Cerebellar cortex (tissue), 1 donor: Measurements from ENCODE around the gene MTO1.
"Not testable (repeated sequence)": the region's sequence is repeated elsewhere in the genome, so short reads cannot be mapped to it uniquely, and the experiment has no call there.

ENCODE experiments used
- DNase-seq: peaks from one replicate; pipeline ENCODE4 v3.0.0-alpha.2; 2015; ENCODE audit warnings: low spot score

The MTO1 gene

DNA sequence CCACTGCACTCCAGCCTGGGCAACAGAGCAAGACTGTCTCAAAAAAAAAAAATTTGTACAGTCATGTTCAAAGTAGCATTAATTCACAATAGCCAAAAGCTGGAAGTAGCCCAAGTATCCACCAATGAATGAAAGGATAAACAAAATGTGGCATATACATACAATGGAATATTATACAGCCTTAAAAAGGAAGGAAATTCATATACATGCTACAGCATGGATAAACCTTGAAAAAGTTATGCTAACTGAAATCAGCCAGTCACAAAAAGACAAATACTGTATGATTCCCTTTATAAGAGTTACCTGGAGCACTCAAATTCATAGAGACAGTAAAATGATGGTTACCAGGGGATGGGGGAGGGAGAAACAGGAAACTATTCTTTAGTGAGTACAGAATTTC, 43.6 kb downstream of the MTO1 start:
- no peak for DNase-seq

DNA sequence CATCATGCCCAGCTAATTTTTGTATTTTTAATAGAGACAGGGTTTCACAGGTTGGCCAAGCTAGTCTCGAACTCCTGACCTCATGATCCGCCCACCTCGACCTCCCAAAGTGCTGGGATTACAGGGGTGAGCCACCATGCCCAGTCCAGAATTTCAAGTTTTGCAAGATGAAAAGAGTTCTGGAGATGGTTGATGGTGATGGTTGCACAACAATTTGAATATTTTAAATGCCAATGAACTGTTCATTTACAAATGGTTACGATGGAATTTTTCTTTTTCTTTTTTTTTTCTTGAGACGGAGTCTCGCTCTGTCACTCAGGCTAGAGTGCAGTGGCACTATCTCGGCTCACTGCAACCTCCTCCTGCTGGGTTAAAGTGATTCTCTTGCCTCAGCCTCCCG, 44.2 kb downstream of the MTO1 start:
- DNase-seq = not testable (repeated sequence)

- no peak for DNase-seq
Observed at GRCh38 chr6:73506246-73506645, 44.7 kb downstream of the MTO1 start.

DNA sequence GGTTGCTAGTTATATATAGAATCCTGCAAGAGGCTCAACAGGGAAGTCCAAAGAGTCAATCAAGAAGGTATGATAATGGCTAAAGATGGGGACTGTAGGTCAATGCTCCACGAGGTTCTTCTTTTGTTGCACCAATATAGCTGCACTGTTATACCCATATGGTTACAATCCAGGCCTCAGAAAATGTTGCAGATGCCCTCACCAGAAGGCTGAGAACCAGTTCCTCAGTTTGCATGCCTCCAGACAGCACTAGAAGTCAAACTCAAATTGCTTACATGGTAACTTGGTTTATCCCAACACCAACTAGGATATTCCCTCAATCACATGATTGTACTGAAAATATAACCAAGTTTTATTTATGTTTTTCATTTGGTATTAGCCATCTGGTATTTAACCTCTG, 47.2 kb downstream of the MTO1 start:
- DNase-seq = no peak

GRCh38 chr6:73509851-73510250, 48.3 kb downstream of the MTO1 start:
- DNase-seq = no peak

DNA sequence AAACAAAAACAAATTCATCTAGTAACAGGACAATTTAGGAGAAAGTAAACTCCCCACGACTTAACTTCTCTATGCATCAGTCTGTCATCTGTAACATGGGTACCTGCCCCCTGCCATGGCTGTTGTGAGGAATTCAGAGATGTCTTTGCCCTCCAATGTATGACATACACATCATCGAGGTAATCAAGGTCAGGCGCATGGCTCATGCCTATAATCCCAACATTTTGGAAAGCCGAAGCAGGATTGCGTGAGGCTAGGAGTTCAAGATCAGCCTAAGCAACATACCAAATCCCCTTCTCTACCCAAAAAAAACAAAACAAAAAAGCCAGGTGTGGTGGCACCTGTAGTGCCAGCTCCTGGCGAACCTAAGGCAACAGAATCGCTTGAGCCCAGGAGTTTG, 50.3 kb downstream of the MTO1 start:
- no peak for DNase-seq

- DNase-seq = no peak
Observed at GRCh38 chr6:73513496-73513854, 51.9 kb downstream of the MTO1 start.

GRCh38 chr6:73514746-73515110, 53.2 kb downstream of the MTO1 start:
- no peak for DNase-seq

DNA sequence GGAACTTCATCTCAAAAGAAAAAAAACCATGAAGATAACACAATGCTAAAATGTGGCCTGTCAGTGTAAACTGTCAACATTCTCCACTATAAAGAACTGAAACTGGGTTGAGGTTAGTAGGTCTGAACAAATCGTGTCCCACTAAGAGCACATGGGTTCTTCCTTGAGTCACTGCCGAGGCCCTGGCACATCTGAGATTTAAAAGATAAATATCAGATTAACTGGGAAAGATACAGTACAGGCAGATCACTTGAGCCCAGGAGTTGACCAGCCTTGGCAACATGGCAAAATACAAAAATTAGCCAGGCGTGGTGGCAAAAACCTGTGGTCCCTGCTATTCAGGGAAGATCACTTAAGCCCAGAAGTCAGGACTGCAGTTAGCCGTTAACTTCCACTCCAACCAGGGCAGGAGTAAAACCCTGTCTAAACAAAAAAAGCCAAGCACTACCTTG, 53.7 kb downstream of the MTO1 start:
- DNase-seq = no peak

- peak; percentile 58 for DNase-seq
Observed at GRCh38 chr6:73516514-73517489, 55.3 kb downstream of the MTO1 start.

DNA sequence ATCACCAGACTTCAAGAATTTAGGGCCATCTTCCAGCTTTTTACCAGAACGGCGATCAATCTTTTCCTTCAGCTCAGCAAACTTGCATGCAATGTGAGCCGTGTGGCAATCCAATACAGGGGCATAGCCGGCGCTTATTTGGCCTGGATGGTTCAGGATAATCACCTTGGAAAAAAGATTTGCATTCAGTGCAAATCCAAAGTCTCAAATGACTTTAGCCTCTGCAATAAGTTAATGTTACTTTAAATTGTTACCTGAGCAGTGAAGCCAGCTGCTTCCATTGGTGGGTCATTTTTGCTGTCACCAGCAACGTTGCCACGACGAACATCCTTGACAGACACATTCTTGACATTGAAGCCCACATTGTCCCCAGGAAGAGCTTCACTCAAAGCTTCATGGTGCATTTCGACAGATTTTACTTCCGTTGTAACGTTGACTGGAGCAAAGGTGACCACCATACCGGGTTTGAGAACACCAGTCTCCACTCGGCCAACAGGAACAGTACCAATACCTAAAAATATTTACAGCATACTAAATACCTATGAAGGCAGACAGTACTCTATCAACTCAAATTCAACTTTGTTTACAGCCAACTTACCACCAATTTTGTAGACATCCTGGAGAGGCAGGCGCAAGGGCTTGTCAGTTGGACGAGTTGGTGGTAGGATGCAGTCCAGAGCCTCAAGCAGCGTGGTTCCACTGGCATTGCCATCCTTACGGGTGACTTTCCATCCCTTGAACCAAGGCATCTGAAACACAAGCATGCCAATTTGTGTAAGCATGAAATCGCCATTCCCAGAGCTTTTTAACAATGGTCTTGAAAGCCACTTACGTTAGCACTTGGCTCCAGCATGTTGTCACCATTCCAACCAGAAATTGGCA, 56.8 kb downstream of the MTO1 start:
- DNase-seq = not testable (repeated sequence)

DNA sequence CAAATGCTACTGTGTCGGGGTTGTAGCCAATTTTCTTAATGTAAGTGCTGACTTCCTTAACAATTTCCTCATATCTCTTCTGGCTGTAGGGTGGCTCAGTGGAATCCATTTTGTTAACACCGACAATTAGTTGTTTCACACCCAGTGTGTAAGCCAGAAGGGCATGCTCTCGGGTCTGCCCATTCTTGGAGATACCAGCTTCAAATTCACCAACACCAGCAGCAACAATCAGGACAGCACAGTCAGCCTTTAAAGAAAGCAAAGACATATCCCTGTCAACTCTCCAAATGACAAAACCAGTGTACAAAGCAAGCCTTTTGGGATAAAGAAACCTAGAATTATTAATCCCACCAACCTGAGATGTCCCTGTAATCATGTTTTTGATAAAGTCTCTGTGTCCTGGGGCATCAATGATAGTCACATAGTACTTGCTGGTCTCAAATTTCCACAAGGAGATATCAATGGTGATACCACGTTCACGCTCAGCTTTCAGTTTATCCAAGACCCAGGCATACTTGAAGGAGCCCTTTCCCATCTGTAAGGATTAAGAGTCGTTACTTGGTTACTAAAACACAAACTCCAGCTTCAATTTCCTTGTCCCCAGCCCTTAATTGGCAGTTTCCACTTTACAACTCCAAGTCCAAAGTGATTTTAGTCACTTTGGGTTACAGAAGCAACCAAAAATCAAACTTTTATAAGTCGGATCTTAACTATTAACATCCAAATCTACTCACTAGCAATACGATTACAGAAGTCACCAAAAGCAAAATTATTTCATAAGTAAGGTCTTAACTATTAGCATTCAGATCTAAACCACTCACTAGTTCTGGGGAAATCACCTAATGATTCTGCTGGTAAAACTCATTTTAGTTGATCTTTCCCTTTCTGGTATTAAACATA, 57.7 kb downstream of the MTO1 start:
- DNase-seq = not testable (repeated sequence)

- peak; percentile 60 for DNase-seq
Observed at GRCh38 chr6:73519926-73520687, 58.6 kb downstream of the MTO1 start.

- peak; percentile 99 for DNase-seq
Observed at GRCh38 chr6:73520688-73521350, 59.3 kb downstream of the MTO1 start, which contains the start of gene EEF1A1. Gene EEF1A1, minus strand, starts transcription at chr6:73521032. Its CDS starts 1,006 bp downstream, at chr6:73520026.

GRCh38 chr6:73521351-73521985, 59.9 kb downstream of the MTO1 start:
- DNase-seq = peak; percentile 65

DNA sequence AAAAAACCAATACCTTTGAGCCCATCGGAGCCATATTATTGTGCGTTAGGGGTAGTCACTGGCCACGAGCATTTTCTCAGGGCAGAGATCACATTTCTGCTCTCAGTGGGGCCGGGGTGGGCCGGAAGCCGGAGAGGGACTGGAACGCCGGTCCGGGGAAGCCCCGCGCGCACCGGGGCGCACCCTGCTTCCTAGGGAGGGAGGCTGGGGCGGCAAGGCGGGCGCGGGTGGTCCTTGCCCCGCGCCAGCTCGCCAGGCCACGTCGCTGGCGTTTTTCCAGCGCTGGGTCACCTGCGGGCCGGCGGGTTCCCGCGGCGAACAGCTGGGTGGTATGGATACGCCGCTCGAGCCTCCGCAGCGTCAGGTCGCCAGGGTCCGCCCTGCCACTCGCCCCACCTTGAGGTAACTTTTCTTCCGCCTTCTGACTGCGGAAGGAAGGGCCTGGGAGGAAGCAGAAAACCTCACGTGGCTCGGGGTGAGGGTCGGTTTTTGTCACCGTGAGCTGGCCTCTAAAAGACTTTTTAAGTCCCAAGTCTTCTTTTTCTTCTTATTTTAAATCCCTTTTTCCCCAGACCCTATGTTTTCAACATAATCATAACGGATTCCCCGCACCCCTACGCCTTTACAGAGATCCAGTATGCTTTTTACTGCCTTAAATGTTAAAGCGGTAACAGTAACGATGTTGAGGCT, 62.0 kb downstream of the MTO1 start:
- no peak for DNase-seq

DNA sequence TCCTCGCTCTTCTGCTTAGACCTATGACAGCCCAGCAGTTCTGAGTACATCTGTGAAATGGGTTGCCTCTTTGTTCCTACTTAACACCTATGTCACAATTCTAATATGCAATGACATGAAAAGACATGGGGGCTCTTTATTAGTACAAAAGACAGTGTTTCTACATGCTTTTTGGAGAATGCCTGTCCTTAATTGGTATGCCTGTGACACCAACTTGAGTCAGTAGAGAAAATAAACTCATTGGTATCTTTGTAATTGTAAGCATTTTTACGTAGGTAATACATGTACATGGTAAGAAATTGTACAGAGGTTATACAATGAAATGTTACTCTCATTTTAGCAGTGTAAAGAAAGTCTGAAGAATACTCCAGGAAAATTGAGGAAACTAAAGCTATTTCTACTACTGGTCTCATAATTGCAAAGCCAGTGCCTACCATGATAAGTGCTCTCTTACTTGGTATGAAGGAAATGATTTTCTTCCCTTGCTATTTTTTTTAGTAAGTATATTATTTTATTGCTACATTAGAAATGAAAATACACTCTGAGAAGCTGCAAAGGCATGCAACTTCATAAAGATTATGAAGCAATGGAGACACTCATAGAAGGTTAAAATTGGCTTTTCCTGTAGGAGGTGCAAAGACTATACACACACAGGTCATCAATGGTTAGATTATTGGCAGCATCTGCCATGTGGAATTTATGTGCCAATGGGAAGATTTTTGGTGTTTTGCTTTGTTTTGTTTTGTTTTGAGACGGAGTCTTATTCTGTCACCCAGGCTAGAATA, 64.2 kb downstream of the MTO1 start:
- no peak for DNase-seq

- no peak for DNase-seq
Observed at GRCh38 chr6:73528897-73529296, 67.4 kb downstream of the MTO1 start.
